Endothelial cell of umbilical vein (primary cell): Measurements from ENCODE around the gene CCDC179. TPM values are rescaled to one million over a fixed set of nuclear protein-coding genes. Genes with fewer than 3 reads are reported as not detected.

ENCODE experiments used
- BruUV-seq: library from RNA; stranded (reverse); fragments of 400-500 nt; replicated peaks from 2 replicates; lab custom pipeline; 2021; lab: Mats Ljungman, UMichigan
- CTCF ChIA-PET: fragments of 300-600, 350-600 bp; sonication (Branson Sonifier 250); formaldehyde crosslinking; loops from one replicate; lab custom pipeline; 2021; ENCODE audit warnings: antibody characterized with exemption, inconsistent platforms; lab: Charles Lee
- POLR2A ChIA-PET: fragments of 300-600, 350-600 bp; sonication (Branson Sonifier 250); formaldehyde crosslinking; loops from one replicate; lab custom pipeline; 2021; ENCODE audit warnings: antibody characterized with exemption, inconsistent platforms; lab: Charles Lee
- DNase-seq: peaks from one replicate; pipeline ENCODE4 v3.0.0-alpha.2; 2011; ENCODE audit warnings: low read depth, low spot score
- FAIRE-seq: peaks from 2 replicates; lab custom pipeline; 2011; peaks lifted over from hg19 to GRCh38; lab: Jason Lieb, UNC
- H2AFZ ChIP-seq: 2 replicates; pipeline ENCODE4 v1.6.0; 2012; ENCODE audit warnings: low read depth, low read length, control low read depth, inconsistent platforms
- H3K27ac ChIP-seq: 2 replicates; pipeline ENCODE4 v1.5.1; 2011; ENCODE audit warnings: low read depth, mild to moderate bottlenecking, control low read depth, low read length, moderate library complexity; ENCODE audit not compliant: insufficient read depth
- H3K27me3 ChIP-seq, 2 experiments: 2 replicates each; pipeline versions ENCODE4 v1.6.0 to v1.6.1; 2011; ENCODE audit warnings: low read length in 2 of 2, mixed read lengths in 1 of 2; ENCODE audit not compliant: control insufficient read depth in 2 of 2, insufficient read depth in 2 of 2
- H3K36me3 ChIP-seq, 2 experiments: 2 replicates in 1 of 2; 3 replicates in 1 of 2; pipeline ENCODE4 v1.5.1; 2011; ENCODE audit warnings: low read length in 2 of 2, mild to moderate bottlenecking in 1 of 2, moderate library complexity in 1 of 2; ENCODE audit not compliant: control insufficient read depth in 2 of 2, insufficient read depth in 2 of 2; ENCODE audit errors: extremely low read depth in 1 of 2
- H3K4me1 ChIP-seq: 3 replicates; pipeline ENCODE4 v1.5.1; 2011; ENCODE audit warnings: mild to moderate bottlenecking, low read length; ENCODE audit not compliant: control insufficient read depth, insufficient read depth; ENCODE audit errors: extremely low read depth
- H3K4me2 ChIP-seq: 2 replicates; pipeline ENCODE4 v1.6.1; 2011; ENCODE audit warnings: low read length, control low read depth, mixed read lengths; ENCODE audit not compliant: insufficient read depth
- H3K4me3 ChIP-seq, 3 experiments: fragments of 200-600 bp in 1 of 3; sonication (generic), shearing (Covaris generic) in 1 of 3; replicated peaks in 1 of 3; 2 replicates each; pipeline ENCODE4 v1.5.1; 2011 to 2016; ENCODE audit warnings: control low read depth in 3 of 3, low read length in 3 of 3, mild to moderate bottlenecking in 2 of 3, inconsistent platforms in 1 of 3, low read depth in 1 of 3, moderate library complexity in 1 of 3; ENCODE audit not compliant: insufficient read depth in 1 of 3
- H3K79me2 ChIP-seq: 2 replicates; pipeline ENCODE4 v1.6.0; 2012; ENCODE audit warnings: low read length, inconsistent platforms; ENCODE audit not compliant: control insufficient read depth, insufficient read depth
- H3K9ac ChIP-seq: replicated peaks from 2 replicates; pipeline ENCODE3; 2011; ENCODE audit warnings: low read length, control low read depth; ENCODE audit not compliant: insufficient read depth; ENCODE audit errors: extremely low read depth
- H3K9me1 ChIP-seq: replicated peaks from 3 replicates; pipeline ENCODE4 v1.6.0; 2011; ENCODE audit warnings: mild to moderate bottlenecking, low read length; ENCODE audit not compliant: control insufficient read depth, insufficient read depth; ENCODE audit errors: extremely low read depth
- H3K9me3 ChIP-seq: replicated peaks from 2 replicates; pipeline ENCODE4 v1.5.1; 2012; ENCODE audit warnings: low read length, inconsistent platforms; ENCODE audit not compliant: control insufficient read depth, insufficient read depth
- H4K20me1 ChIP-seq: replicated peaks from 2 replicates; pipeline ENCODE3; 2011; ENCODE audit warnings: mild to moderate bottlenecking, low read length; ENCODE audit not compliant: control insufficient read depth, insufficient read depth; ENCODE audit errors: extremely low read depth
- CTCF ChIP-seq, 2 donors: IDR thresholded peaks; 1 replicate in 1 of 2; 2 replicates in 1 of 2; pipeline ENCODE4 v1.5.1; 2011; ENCODE audit warnings: low read length in 2 of 2, mild to moderate bottlenecking in 2 of 2, moderate library complexity in 2 of 2, control low read depth in 1 of 2, inconsistent platforms in 1 of 2, low read depth in 1 of 2; ENCODE audit not compliant: insufficient read depth in 1 of 2; ENCODE audit errors: extremely low read depth in 1 of 2
- EZH2 ChIP-seq: IDR thresholded peaks from 2 replicates; pipeline ENCODE4 v1.6.1; 2012; ENCODE audit warnings: borderline replicate concordance, low read depth, mild to moderate bottlenecking, moderate library complexity, low read length, inconsistent platforms; ENCODE audit not compliant: severe bottlenecking
- FOS ChIP-seq: IDR thresholded peaks from 2 replicates; pipeline ENCODE4 v1.6.1; 2011; ENCODE audit warnings: mild to moderate bottlenecking, low read length, moderate library complexity, borderline replicate concordance; ENCODE audit not compliant: insufficient read depth
- GATA2 ChIP-seq: IDR thresholded peaks from 2 replicates; pipeline ENCODE4 v1.7.0; 2011; ENCODE audit warnings: low read depth, mild to moderate bottlenecking, moderate library complexity, mixed read lengths, low read length; ENCODE audit not compliant: insufficient read length, insufficient read depth
- MAX ChIP-seq: IDR thresholded peaks from 2 replicates; pipeline ENCODE4 v1.6.1; 2011; ENCODE audit not compliant: insufficient read depth, insufficient read length
- MYC ChIP-seq: IDR thresholded peaks from one replicate; pipeline ENCODE4 v1.6.1; 2011; ENCODE audit warnings: mild to moderate bottlenecking, low read depth, low read length
- POLR2AphosphoS5 ChIP-seq: IDR thresholded peaks from 2 replicates; pipeline ENCODE4 v1.6.1; 2012; ENCODE audit warnings: low read depth, mild to moderate bottlenecking, control low read depth, low read length, moderate library complexity; ENCODE audit not compliant: insufficient read depth
- dilution Hi-C: fragments of 300-500 bp; cut with MboI; formaldehyde crosslinking; loops from one replicate; pipeline ENCODE4 v1.15.0; 2019; ENCODE audit warnings: low sequenced_read_pairs; ENCODE audit not compliant: extremely low pct_ligation_motif_present
- intact Hi-C: fragments of 100-400 bp; cut with micrococcal nuclease; formaldehyde crosslinking; loops from one replicate; pipeline ENCODE4 v1.10.0; 2022
- polyA plus RNA-seq, 4 experiments: library from polyadenylated mRNA; depleted of rRNA in 3 of 4; stranded (reverse) in 3 of 4; unstranded in 1 of 4; fragments of >200 nt; gene quantifications; 2 replicates each; pipeline versions ENCODE4 v1.2.1 to v1.2.3, GENCODE V29; 2011 to 2012; ENCODE audit warnings: missing spikeins in 1 of 4
- total RNA-seq: library from RNA; stranded (reverse); gene quantifications from 2 replicates; pipeline ENCODE4 v1.2.3, GENCODE V29; 2021

Gene CCDC179
- total and polyA plus RNA-seq, 2 donors (not counting 3 experiments of a cell fraction or from before 2014, with no cell fraction given), result not detected

GRCh38 chr11:22822203-22822602, 38.1 kb downstream of the CCDC179 start:
- Histone ChIP-seq H2AFZ (no peak overlapping the region), H3K4me3 (no peak overlapping the region), H3K9me1 (no peaks in the 10 kb centered on the region), H3K9me3 (no peaks in the 10 kb centered on the region), H3K4me1 (no peaks in the 10 kb centered on the region), H3K4me2 (no peak overlapping the region), H3K9ac (no peak overlapping the region), H3K27ac (no peak overlapping the region), H3K79me2 (peaks cover 3% of the 10 kb centered on the region), H3K27me3 (no peaks in the 10 kb centered on the region), H4K20me1 (no peaks in the 10 kb centered on the region), H3K36me3 (peaks cover 7 to 12% of the 10 kb centered on the region in 2 experiments)
- BruUV-seq, result no TSS peak
- ChIA-PET POLR2A (no interaction called here), CTCF (interaction anchor here (0.7 to 3.0 kb wide), 10 partner anchors 11 to 489 kb away, joined by 3 to 22 read pairs (median 4); no protein-coding TSS in a partner anchor)
- intact Hi-C loops (no loop called here), dilution Hi-C loops (no loop called here)
- no peak for TF ChIP-seq MAX
- TF ChIP-seq CTCF (IDR thresholded peaks at IDR 0.05; ENCODE audit: extremely low read depth in 1 of 2, insufficient read depth in 1 of 2, low read depth in 1 of 2, low read length in 2 of 2), result no peak
- TF ChIP-seq POLR2AphosphoS5, result no peak
- no peak for TF ChIP-seq MYC
- no peak for TF ChIP-seq EZH2
- TF ChIP-seq FOS, result no peak
- no peak for TF ChIP-seq GATA2
- DNase-seq, result no peak
- FAIRE-seq, result no peak
